HG03439 (cell line): ENCODE results near the gene SLC22A5.
"Not testable (repeated sequence)": the region's sequence is repeated elsewhere in the genome, so short reads cannot be mapped to it uniquely, and the experiment has no call there.

ENCODE experiments used
- ATAC-seq: cut with Tn5 transposase; IDR thresholded peaks from one replicate; pipeline ENCODE4 v1.9.1; 2021; ENCODE audit warnings: mild to moderate bottlenecking, moderate library complexity; ENCODE audit not compliant: unreplicated experiment

SLC22A5 gene

DNA sequence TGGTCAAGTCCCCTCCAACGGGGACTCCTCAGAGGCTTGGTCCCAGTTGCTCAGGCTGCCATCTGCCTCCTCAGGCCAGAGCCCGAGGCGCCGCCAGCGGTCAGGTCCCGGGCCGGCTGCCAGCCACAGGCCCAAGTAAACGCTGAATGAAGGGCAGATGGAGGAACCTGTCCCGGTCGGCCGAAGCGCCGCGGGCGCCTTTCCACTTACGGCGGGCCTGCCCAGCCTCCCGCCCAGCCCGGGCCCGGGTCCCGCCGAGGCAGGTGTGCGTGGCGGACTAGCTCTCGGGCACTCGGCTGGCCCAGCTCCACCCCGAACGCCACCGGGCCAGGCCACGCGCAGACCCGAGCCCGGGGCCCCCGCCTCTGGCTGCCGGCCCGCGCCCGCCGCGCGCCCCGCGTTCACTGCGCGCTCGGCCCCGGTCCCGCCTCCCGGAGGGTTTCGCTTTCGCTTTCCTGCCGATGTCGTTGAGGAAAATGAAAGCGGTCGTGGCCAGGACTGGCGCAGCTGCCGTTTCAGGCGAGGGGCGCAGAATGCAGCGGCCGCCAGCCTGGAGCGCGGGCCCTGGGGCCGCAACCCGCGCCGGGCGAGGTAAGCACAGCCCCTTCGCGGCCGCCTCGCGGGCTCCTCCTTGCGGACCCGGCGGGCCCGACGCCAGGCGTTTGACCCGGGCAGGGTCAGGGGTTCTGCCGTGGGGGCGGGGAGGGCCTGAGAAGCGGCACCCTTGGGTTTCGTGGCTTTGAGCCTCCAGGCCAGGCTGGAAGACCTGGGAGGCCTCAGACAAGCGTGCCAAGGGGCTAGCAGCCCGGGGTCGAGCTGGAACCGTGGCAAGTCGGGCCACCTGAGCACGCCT lies 41.2 kb downstream of the SLC22A5 start:
- ATAC-seq = peak; percentile 74

DNA sequence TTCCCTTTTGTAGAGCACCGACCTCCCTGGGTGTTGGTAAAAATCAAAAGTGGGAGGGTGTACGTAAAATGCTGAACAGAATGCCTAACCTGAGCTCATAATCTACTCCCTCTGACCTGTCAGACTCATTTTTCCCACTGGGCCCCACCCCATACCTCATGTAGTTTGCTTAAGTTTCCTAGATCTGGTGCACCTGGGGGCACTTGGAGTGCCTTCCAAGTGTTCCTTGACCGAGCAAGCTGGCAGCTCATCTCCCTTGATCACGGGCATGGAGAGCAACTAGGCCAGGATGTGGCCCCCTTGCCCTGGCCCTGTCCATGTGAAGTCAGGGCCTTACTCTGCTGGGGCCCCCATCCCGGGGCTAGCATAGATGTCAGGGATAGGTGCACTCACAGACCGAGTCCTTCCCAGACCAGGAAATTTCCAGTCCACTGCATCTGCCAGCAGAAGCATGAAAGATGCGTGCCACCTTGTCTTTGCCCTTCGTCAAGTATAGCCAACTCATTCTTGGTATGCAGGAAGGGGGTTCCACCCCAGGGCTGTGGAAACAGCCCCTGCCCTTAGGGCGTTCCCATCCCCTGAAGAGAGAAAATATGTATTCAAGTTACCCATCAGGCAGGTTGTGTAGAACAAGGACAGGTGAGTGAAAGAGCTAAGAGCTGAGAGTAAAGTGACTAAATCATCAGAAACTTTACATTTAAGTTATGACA lies 41.9 kb downstream of the SLC22A5 start:
- ATAC-seq = peak; percentile 9

DNA sequence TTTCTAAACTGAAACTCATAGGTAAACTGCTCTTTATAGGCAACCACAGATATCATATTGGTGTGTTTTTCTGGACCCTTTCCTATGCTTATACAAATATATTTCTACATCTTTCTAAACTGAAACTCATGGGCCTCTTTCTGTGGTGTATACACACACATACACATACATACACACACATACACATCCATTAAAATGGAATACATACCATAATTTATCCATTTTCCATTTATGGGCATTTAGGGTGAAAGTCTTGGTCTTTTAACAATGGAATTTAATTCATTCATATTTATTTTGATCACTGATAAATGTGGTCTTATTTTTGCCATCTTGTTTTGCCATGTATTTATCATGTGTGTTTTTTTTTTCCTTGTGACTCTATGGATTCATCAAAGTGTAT lies 44.1 kb downstream of the SLC22A5 start:
- no peak for ATAC-seq

DNA sequence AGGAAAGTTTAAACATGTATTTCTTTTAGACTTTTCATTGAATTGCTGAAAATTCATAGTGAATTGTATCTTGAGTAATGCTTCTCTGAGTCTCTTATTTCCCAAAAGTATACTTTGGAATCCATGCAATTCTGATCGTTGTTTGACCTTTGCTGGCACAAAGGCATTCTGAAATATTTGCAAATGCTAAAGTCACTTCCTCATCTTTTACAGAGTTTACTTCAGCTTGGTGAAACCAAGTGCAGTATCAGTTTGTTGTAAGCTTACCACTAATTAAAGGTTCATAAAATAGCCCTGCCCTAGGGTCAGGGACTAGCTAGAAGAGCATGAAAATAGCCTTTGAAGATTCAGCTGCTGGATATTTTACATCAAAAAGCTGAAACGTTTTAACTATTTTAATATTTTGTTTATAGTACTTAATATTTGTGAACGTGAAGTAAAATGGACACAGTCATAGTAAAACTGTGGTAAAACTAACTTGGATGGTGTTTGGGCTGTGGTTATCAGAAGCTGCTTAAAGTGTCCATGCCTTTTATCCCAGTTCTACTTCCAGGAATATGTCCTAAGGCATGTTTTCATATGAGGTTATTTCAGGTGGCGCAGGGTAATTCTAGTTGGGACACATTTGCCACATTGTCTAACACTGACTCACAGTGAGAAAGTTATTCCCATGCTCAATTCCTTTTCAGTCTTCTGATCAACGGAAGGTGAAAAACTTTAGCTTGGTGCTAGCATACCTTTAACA lies 45.3 kb downstream of the SLC22A5 start:
- ATAC-seq = no peak

DNA sequence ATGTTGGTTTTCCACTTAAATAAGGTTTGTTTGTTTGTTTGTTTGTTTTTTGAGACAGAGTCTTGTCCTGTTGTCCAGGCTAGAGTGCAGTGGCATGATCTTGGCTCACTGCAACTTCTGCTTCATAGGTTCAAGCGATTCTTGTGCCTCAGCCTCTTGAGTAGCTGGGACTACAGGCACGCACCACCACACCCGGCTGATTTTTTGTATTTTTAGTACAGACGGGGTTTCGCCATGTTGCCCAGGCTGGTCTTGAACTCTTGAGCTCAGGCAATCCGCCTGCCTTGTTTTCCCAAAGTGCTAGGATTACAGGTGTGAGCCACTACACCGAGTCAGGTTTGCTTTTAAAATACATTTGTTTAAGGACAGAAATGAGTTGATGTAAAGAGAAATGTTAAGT lies 46.0 kb downstream of the SLC22A5 start:
- not testable (repeated sequence) for ATAC-seq

DNA sequence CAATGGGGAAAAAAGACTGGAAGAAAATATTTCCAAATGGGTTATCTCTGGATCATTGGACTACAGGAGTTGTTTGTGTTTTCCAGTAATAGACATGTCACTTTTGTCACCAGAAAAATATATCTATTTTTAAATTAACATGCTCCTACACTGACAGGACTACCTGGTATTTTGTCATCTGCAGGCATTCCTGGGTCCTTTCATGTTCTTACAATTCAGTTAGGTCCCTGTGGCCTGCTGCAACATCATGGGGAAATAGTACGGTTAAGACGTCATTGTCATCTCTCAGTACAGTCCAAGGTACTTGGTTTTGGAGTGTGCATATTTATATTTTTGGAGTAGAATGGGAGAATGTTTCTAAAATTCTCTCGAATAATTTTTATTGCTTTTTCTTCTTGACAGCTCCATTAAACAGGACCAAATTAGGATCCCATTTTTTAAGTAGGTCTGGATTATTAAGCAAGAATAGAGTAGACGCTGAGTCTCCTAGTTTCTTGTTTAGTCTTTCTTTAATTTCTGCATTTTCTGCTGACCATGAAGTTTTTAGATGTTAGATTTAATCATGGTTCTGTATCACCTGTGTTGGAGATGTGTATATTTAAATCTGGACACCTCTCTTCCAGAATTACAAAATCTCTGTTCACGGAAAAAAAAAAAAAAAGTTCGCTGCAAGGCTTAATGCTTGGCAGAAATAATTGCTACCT lies 46.9 kb downstream of the SLC22A5 start:
- ATAC-seq = no peak

DNA sequence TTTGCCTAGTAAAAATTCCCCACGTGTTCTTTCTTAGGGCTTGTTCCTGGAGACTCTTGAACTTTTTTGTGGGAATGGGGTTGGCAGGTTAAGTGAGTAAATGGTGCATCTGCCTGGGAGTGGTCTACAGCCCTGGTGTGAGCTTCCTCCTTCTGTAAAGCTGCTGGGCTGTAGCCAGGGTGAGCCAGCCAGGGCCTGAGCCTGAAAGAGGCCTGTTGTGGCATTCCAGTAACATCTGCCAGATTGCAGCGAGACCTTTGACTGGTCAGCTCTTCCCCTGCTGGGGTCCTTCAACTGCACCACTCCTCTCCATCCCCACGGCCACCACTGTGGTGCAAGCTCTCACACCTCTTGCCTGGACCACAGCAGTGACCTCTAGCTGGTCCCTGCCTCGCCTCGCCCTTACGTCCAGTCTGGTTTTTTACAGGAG lies 47.5 kb downstream of the SLC22A5 start:
- ATAC-seq = no peak

DNA sequence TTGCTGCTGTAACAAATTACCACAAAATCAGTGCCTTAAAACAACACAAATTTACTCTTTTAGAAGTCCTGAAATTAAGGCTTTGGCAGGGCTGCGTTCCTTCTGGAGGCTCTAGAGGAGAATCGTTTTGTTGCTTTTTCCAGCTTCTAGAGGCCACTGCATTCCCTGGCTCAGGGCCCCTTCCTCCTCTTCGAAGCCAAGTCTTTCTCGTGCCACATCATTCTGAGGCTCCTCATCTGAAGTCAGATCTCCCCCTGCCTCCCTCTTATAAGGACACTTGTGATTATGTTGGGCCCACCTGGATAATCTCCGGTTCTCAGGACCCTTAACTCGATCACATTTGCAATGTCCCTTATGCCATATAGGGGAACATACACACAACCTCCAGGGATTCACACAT lies 48.0 kb downstream of the SLC22A5 start:
- no peak for ATAC-seq

DNA sequence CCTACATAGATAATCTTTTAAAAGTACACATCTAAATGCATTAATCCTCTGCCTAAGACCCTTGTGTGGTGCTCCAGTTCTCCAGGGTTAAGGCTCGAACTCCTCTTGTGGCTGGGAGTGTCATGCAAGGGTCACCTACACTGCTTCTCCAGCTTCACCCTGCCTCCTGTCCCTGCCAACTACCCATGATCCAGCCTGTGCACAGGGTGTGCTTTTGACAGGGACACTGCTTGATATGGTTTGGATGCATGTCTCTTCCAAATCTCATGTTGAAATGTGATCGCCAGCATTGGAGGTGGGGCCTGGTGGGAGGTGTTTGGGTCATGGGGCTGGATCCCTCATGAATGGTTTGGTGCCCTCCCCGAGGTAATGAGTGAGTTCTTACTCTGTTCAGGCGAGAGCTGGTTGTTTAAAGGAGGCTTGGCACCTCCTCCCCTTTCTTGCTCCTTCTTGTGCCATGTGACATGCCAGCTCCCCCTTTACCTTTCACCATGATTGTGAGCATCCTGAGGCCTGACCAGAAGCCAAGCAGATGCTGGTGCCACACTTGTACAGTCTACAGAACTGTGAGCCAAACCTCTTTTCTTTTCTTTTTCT lies 48.5 kb downstream of the SLC22A5 start:
- ATAC-seq = no peak

DNA sequence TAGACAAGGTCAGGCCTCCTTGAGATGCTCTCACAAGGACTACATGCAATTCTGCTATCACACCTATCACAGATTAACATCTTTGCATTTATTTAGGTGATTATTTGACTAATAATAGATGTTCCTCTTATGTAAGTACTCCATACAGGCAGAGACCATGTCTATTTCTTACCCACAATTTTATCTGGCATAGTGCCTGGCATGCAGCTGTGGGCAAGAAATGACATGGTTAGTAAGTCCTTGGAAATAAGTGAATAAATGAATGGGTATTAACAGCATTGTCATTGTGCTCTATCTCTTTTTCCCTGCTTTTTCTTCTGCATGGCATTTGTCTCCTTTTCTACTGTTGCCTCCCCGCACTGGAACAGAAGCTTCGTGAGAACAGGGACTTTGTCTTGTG lies 49.4 kb downstream of the SLC22A5 start:
- no peak for ATAC-seq

DNA sequence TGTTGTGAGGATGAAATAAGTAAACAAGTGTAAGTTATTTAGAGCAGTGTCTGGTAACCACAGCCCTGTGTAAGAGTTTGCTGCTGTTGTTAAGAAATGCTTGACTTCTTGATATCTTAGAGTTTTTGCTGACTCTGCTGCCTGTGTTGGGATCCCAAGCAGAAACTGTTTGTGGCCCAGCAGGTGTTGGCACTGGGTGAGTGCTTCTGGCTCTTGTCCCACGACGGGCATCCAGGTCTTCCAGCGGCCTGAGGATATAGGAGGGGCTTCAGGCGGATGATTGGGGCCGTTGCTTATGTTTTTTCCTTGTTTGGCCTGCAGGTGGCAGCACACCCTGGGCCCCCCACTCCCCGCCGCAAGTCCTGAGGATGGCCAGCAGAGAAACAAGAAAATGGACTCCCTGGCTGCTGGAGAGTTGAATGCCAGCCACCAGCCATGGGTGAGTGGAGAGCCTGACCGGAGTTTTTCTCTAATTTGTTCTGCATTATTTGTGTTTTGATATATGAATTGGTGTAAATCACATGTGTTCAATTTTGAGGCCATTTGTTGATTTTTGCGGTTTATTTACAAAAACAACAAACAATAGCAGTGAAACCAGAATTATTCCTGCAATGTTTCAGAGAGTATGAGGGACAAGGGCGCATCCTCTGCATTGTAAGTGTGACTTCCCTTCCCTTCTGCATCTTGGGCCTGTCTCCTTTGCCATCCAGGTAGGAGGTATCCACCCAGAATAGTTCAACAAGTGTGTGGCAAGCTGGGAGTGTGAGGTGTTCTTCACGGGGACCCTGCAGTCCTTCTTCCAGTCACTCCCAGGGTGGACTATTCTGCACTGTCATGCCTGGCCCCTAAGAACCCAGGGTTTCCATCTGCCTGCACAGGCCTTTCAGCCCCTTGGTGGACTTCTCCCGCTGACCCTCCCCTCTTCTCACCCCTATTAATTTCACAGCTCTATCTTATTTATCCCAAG lies 50.3 kb downstream of the SLC22A5 start:
- ATAC-seq = peak; percentile 26

DNA sequence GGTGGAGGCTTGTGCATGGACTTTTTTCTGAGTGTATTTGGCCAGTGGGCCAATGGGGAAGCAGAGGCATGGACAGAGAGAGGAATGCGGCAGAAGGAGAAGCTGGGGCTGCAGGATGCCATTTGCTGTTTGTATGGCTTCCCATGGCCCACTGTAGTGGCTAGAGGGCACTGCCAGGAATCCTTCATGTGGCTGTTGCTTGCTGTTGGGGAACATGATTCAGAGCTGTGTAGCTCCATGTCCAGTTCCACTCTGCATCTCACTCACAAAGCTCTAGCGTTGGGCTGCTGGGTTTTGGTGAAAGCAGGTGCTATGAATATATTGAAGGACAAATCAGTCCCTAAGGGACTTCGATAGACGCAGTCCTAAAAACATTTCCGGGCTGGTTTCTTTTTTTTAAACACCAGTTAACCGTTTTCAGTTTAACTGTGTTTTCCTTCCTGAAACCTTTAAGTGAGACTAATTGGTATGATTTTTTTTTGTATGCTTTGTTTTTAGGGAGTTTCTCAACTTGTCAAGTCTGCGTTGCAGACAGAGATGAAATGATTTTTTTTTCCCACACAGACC lies 51.3 kb downstream of the SLC22A5 start:
- ATAC-seq = peak; percentile 41

DNA sequence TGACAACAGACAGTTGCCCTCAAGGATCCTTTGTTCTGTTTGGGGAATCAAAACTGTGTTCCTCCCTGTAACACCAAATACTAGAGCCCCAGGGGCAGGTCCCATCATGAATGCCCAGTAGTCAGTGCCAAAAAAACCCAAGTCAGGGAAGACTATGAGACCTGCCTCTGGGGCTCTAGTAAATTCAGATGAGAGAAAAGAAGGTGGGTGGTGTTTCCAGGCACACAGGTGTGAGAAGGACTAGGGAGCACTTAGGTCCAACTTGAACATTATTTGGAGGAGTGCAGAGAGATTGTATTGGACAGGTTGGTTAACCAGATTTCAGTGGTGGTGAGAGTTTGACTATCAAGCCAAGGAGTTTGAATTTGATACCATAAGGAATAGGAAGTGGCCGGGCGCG lies 52.0 kb downstream of the SLC22A5 start:
- no peak for ATAC-seq

DNA sequence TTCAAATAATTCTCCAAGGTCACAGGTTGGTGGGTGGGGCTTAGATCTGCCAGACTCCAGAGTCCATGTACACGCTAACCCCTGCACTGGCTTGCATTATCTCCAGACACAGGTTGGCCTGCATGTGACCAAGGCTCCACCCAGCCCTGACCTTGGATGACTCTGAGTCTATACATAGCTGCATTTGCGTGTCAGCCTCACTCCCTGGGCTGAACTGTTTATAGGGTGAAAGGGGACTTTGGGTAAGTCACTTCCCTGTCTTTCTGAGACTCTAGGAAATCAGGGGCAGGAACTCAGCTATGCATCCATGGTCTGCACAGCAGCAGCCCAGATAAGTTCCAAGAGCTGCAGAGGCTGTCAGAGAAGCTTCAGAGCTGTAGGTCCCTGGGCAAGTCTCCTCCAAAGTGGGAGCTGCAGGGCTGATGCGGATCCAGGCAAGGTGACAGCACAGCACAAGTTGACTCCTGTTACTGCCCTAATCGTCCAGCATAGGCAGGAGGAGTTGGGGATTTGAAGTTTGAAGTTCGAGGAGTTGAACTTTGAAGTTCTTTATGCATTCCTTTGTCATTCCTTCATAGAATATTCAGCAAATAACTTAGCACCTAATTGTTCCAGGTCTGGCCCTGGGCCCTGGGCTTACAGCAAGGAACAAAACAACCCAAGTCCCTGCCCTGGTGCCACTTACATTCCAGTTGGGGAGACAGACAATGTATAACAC lies 53.4 kb downstream of the SLC22A5 start:
- peak; percentile 22 for ATAC-seq

DNA sequence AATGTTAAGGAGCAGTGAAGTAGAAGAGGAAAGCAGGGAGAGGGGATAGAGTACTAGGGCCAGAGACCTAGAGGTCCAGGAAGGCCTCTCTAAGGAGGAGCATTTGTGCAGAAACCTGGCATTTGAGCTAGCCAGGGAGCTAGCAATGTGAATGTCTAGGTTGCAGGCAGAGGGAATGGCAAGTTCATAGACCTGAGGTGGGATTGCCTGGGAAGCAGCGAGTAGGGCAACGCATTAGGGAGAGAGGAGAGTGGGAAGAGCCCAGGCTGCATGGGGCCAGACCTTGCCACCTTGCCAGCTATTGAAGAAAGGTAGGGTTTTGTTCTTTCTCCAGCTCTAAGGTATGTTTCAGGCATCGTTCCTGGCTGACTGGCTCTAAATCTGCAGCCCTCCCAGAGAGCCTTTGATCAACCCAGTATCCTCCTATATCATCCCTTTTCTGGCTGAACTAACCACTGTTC lies 54.0 kb downstream of the SLC22A5 start:
- ATAC-seq = no peak

DNA sequence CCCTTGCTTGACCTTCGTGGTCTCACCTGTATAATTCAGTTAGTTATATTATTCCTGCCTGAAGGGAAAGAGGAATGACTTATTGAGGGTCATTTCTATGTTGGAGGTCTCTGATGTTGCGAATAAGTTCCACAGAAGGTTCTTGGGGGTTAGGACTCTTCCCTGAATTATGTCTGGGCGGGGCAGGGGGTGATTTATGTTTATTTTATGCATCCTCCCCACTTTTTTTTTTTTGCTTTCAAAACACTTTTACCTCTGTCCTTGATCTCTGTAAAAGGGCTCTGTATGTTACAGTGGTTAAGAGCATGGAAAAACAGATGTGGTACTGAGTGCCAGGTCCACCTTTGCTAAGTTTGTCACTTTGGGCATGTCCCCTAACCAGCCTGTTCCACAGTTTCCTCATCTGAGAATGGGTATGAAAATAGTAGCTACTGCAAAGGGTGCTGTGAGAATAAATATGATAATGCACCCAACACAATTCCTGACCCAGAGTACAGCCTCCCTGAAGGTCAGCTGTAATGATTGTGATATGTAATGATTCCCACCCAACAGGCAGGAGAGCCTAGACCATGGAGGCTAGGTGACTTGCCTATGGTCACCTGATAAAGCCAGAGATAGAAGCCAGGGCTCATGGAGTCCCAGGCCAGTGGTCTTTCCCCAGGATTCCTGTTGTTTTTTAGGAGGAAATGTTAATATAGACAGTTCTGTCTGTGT lies 54.8 kb downstream of the SLC22A5 start:
- no peak for ATAC-seq

DNA sequence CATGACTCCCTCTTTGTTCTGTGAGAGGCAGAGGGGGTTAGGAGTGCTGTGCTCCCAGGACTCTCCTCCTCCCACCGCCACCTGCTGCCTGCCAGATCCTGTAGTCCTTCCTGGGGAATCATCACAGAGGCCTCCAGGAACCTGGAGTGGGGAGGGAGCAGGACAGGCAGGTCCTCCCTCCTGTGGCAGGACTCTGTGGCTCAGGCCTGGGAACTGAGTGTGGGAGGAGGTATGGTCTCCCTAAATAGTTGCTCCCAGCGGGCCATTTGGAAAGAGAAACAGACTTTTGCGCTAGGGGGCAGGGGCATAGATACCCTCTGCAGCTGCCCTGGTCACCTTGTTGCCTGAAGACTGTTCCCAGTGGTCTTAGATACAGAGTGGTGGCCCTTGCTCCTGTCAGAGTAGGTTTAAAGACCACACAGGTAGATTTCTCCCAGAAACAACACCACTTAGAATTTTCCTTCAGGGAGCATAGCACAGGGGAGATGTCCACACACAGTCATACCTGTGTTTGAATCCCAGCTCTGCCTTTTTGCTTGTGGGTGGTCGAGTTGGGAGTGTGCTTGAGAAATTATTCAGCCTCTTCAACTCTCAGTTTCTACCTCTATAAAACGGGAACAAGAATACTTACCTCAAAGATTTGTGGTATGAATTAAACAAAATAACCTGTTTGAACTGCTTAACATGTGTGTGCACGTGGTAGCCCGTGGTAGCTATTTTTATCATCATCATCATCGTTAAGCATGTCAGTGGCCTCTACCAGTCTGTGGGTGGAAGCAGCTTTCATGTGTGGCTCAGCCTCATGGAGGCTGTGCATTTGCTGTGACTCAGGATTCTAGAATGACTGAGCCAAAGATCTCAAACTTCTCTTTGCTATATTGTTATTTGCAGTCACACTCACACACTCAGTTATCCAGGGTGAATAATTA lies 55.8 kb downstream of the SLC22A5 start:
- peak; percentile 46 for ATAC-seq
